OCI-LY7 (cell line): ENCODE results near the gene CBLC.

Experiments
- CTCF ChIP-seq: fragments of 200-600 bp; sonication (generic); conservative IDR thresholded peaks from 2 replicates; pipeline ENCODE4 v1.5.1; 2014; ENCODE audit warnings: mild to moderate bottlenecking, antibody characterized with exemption, low read length, moderate library complexity, mixed read lengths
- EZH2phosphoT487 ChIP-seq: fragments of 200-600 bp; sonication (generic); IDR thresholded peaks from 2 replicates; pipeline ENCODE4 v1.6.1; 2018; ENCODE audit warnings: low read depth, borderline replicate concordance, mild to moderate bottlenecking, mixed run types, antibody characterized with exemption, low read length, moderate library complexity, mixed read lengths

DNA sequence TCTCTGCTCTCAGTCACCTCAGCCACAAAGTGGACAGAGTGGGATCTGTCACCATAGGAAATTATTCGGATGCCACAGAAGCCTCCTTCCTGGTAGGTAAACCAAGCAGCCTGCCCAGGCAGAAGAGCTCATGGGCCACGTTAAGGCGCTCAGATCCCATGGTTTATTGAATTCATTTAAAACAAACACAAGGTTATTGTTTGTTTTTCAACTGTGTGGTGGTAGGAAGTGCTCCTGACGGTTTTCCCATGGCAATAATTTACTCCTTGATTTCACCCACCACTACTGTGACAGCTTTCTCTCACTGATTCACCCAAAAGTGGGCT lies 45.6 kb downstream of the CBLC start:
- TF ChIP-seq CTCF, result no peak
- TF ChIP-seq EZH2phosphoT487, result no peak
